Transverse colon (tissue), 4 donors: ENCODE results near the gene MRPL20. TPM values are rescaled to one million over a fixed set of nuclear protein-coding genes. Genes with fewer than 3 reads are reported as not detected.
"Not testable (repeated sequence)": the region's sequence is repeated elsewhere in the genome, so short reads cannot be mapped to it uniquely, and the experiment has no call there.

Experiments
- DNase-seq: peaks from one replicate; pipeline ENCODE4 v3.0.0-alpha.2; 2019
- H3K27ac ChIP-seq, 4 donors: fragments of 200-600 bp; sonication (generic); 2 replicates each; pipeline ENCODE4 v1.5.1; 2016 to 2018; ENCODE audit warnings: inconsistent platforms in 4 of 4
- H3K27me3 ChIP-seq: fragments of 200-600 bp; sonication (generic); 2 replicates; pipeline ENCODE4 v1.5.1; 2017; ENCODE audit warnings: inconsistent platforms
- H3K36me3 ChIP-seq, 4 donors: fragments of 200-600 bp; sonication (generic); 2 replicates each; pipeline ENCODE4 v1.5.1; 2017 to 2019; ENCODE audit warnings: inconsistent platforms in 4 of 4
- H3K4me1 ChIP-seq, 4 donors: fragments of 200-600 bp; sonication (generic); 2 replicates each; pipeline ENCODE4 v1.5.1; 2017 to 2020; ENCODE audit warnings: inconsistent platforms in 4 of 4
- H3K4me3 ChIP-seq, 4 donors: fragments of 200-600 bp; sonication (generic); 1 replicate in 1 of 4; 2 replicates in 3 of 4; pipeline versions ENCODE4 v1.5.1 to v1.6.1; 2017 to 2019; ENCODE audit warnings: inconsistent platforms in 4 of 4
- H3K9me3 ChIP-seq, 2 donors: fragments of 200-600 bp; sonication (generic); 2 replicates each; pipeline ENCODE4 v1.5.1; 2017 to 2019; ENCODE audit warnings: inconsistent platforms in 2 of 2
- EP300 ChIP-seq: sonication (generic); formaldehyde crosslinking; IDR thresholded peaks from one replicate; pipeline ENCODE4 v1.6.1; 2017; ENCODE audit warnings: antibody characterized with exemption, low read depth
- POLR2A ChIP-seq: fragments of 450-650 bp; IDR thresholded peaks from one replicate; pipeline ENCODE4 v1.6.1; 2016; ENCODE audit warnings: antibody characterized with exemption, mild to moderate bottlenecking, moderate library complexity
- POLR2AphosphoS5 ChIP-seq, 3 donors: sonication (generic); formaldehyde crosslinking; IDR thresholded peaks; one replicate each; pipeline ENCODE4 v1.6.1; 2016; ENCODE audit warnings: antibody characterized with exemption in 3 of 3
- WGBS, 2 donors: methylation state at CpG; one replicate each; pipeline ENCODE4 v1.1.5; 2018; ENCODE audit warnings: low coverage in 1 of 2; 5-methylcytosine and 5-hydroxymethylcytosine counted together
- in situ Hi-C, 4 donors: fragments of 200-750 bp; cut with MboI; loops; one replicate each; pipeline versions ENCODE4 v1.15.0 to v1.15.1; 2017; ENCODE audit warnings: low sequenced_read_pairs in 3 of 4, low pct_ligation_motif_present in 1 of 4, low pct_unique_long_range_greater_than_20kb in 1 of 4
- intact Hi-C: fragments of 100-400 bp; cut with DNase I; formaldehyde crosslinking; loops from one replicate; pipeline ENCODE4 v1.15.1; 2023; ENCODE audit warnings: low total_unique reads
- total RNA-seq, 4 donors: library from RNA; depleted of rRNA; stranded (reverse); fragments of >200 nt; gene quantifications; one replicate each; pipeline ENCODE4 v1.1.0, GENCODE V29; 2016
- TF ChIP-seq, protein P1 (sequence below), 5 experiments: fragments of 200-600 bp in 3 of 5; fragments of 450-650 bp in 2 of 5; sonication (generic) in 3 of 5; IDR thresholded peaks; 1 replicate in 2 of 5; 2 replicates in 3 of 5; pipeline ENCODE4 v1.5.1; 2016 to 2017; ENCODE audit warnings: antibody characterized with exemption in 5 of 5, inconsistent platforms in 3 of 5, mild to moderate bottlenecking in 2 of 5, moderate library complexity in 1 of 5

Gene MRPL20
- 100 to 1,000 TPM in 1 of 4 donors, 10 to 100 TPM in 3; 40.0 to 183 (median 97.0) TPM for total RNA-seq

DNA sequence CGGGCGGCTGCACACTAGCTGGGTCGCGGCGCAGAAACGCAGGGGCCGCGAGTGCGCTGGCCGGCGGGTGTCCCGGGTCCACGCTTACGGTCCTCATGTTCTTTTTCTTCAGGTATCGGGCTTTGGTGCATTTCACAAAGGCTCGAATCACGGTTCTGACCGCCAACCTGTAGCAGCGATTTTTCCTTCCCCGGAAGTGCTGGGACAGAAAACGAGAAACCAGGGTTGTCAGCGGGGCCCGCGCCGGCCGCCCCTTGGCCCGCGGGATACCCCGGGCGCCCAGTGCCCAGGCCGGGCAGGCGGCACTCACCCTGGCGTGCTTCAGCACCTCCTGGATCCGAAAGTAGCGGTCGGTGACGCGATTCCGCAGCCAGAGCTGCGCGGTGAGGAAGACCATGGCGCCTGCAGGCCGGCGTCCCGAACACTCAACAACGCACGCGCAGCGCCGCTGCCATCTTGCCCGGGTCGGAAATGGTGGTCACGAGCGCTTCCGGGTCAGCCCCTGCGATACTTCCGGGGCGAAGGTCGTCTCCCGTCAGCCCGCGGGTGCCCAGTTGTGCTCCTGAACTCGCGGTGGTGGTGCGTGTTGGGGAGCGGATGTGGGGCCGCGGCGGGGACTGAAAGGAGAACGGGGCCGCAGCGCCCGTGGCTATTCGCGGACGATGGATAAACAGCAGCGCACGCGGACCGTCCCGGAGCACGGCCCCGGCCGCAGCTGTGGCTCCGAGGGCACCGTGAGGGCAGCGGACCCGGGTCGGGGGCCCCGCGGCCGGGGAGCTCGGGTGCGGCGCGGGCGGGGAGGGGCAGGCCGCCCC, at the start of gene MRPL20:
TSS of gene MRPL20 (minus strand) at position 473 of the 815 bp plus-strand sequence. CDS start at position 397, 76 bp downstream.
- DNase-seq: peak; percentile 95
- peaks cover 0 to 18% (median 2%) of the 10 kb centered on the region in 4 donors for H3K36me3 ChIP-seq
- peaks cover 17 to 39% (median 23%) of the 10 kb centered on the region in 4 donors for H3K4me1 ChIP-seq
- no peaks in the 10 kb centered on the region for H3K27me3 ChIP-seq
- peak within 1 kb of the TSS; percentile 92 to 97 (median 96) for H3K4me3 ChIP-seq
- 0% methylated on average over 60 of the region's 98 CpGs; no CpG with 5 or more reads in 1 of the 2 donors for WGBS, 2 donors
- TF ChIP-seq, protein P1, sequence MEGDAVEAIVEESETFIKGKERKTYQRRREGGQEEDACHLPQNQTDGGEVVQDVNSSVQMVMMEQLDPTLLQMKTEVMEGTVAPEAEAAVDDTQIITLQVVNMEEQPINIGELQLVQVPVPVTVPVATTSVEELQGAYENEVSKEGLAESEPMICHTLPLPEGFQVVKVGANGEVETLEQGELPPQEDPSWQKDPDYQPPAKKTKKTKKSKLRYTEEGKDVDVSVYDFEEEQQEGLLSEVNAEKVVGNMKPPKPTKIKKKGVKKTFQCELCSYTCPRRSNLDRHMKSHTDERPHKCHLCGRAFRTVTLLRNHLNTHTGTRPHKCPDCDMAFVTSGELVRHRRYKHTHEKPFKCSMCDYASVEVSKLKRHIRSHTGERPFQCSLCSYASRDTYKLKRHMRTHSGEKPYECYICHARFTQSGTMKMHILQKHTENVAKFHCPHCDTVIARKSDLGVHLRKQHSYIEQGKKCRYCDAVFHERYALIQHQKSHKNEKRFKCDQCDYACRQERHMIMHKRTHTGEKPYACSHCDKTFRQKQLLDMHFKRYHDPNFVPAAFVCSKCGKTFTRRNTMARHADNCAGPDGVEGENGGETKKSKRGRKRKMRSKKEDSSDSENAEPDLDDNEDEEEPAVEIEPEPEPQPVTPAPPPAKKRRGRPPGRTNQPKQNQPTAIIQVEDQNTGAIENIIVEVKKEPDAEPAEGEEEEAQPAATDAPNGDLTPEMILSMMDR (IDR thresholded peaks at IDR 0.05): no peak
- TF ChIP-seq POLR2A: peak; percentile 82
- TF ChIP-seq EP300: no peak
- TF ChIP-seq POLR2AphosphoS5 (IDR thresholded peaks at IDR 0.05): peak; percentile 92 to 95 (median 94)
- in situ Hi-C loops (no loop called here), intact Hi-C loops (no loop called here)
- H3K27ac ChIP-seq: peak within 1 kb of the TSS; percentile 88 to 95 (median 91)
- no peaks in the 10 kb centered on the region for H3K9me3 ChIP-seq

GRCh38 chr1:1456683-1457255, 49.7 kb upstream of the MRPL20 start:
- DNase-seq, in situ Hi-C loops, H3K27ac ChIP-seq, H3K36me3 ChIP-seq, H3K4me1 ChIP-seq, H3K4me3 ChIP-seq, intact Hi-C loops, H3K27me3 ChIP-seq, H3K9me3 ChIP-seq: not testable (repeated sequence)
- WGBS, 2 donors: 85% methylated on average over 16 of the region's 22 CpGs; no CpG with 5 or more reads in 1 of the 2 donors

DNA sequence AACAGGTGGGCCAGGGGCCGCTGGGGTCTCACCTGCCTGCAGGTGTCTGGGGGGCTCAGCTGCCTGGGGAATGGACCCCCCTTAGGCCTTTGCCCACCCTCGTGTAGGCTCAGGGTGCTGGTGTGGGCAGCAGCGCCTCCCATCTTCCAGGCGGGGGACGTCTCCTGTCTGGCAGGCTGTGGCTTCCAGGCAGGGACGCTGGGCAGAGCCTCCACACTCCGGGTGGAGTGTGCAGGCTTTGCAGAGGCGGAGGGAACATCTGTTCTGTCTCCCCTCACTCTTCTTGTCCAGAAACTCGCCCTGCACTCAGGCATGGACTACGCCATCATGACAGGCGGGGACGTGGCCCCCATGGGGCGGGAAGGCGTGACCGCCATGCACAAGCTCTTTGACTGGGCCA, 48.8 kb upstream of the MRPL20 start:
- H3K27ac ChIP-seq, H3K36me3 ChIP-seq, in situ Hi-C loops, H3K27me3 ChIP-seq, H3K4me1 ChIP-seq, DNase-seq, intact Hi-C loops, H3K9me3 ChIP-seq, H3K4me3 ChIP-seq: not testable (repeated sequence)
- 69% methylated on average over 2 of the region's 15 CpGs; no CpG with 5 or more reads in 1 of the 2 donors for WGBS, 2 donors

DNA sequence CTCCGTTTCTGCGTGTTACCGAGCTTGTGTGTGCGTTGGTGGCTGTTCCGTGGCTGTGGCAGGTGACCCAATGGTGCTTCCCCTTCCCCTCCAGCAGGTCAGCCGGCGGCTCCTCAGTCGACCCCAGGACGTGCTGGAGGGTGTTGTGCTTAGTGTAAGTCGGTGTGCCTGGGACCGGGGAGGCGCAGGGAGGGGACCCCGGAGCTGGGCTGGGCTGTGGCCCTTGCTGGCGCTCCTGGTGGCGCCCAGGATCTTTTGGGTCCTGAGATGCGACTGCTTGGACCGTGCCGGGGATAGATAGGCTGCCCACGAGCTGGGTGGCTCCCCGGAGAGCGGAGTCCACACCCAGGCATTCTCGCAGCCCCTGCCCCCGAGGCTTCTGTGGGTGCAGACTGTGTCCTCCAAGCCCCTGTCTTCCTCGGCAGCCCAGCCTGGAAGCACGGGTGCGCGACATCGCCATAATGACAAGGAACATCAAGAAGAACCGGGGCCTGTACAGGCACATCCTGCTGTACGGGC, 48.3 kb upstream of the MRPL20 start:
- 84% methylated on average over 28 of the region's 30 CpGs; no CpG with 5 or more reads in 1 of the 2 donors for WGBS, 2 donors
- Histone ChIP-seq H3K4me3 (no peak overlapping the region), H3K27me3 (no peaks in the 10 kb centered on the region), H3K27ac (no peak overlapping the region), H3K36me3 (no peaks in the 10 kb centered on the region), H3K4me1 (no peaks in the 10 kb centered on the region), H3K9me3 (no peaks in the 10 kb centered on the region)
- in situ Hi-C loops: no loop called here
- DNase-seq: no peak
- TF ChIP-seq EP300 (no peak), POLR2AphosphoS5 (IDR thresholded peaks at IDR 0.05) (no peak), POLR2A (no peak)
- TF ChIP-seq, protein P1 (IDR thresholded peaks at IDR 0.05): no peak
- intact Hi-C loops: no loop called here

- DNase-seq, H3K27ac ChIP-seq, in situ Hi-C loops, H3K27me3 ChIP-seq, H3K9me3 ChIP-seq, H3K4me1 ChIP-seq, H3K36me3 ChIP-seq, H3K4me3 ChIP-seq, intact Hi-C loops: not testable (repeated sequence)
- 86% methylated on average over 35 of the region's 41 CpGs; no CpG with 5 or more reads in 1 of the 2 donors for WGBS, 2 donors
Observed at GRCh38 chr1:1454286-1455056, 47.4 kb upstream of the MRPL20 start.
